GM18526 (cell line): ENCODE results near the gene OOEP.

Experiments
- POLR2A ChIP-seq: IDR thresholded peaks from 3 replicates; pipeline ENCODE4 v1.6.1; 2011; ENCODE audit not compliant: insufficient read length; ENCODE audit errors: extremely low read depth

OOEP gene

DNA sequence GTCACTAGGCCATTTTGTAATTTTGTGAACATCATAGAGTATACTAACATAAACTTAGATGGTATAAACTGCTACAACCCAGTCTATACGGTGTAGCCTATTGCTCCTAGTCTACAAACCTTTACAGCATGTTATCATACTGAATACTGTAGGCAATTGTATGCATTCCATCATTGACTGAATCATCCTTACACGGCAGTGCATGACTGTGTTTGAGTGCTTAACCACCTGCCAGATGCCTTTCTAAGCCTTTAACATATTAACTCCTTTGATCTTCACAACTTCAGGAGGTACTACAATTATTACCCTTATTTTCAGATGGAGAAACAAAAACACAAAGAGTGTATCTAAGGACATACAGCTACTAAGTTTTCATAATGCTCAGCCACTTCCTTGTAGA lies 29.6 kb downstream of the OOEP start:
- TF ChIP-seq POLR2A: no peak

DNA sequence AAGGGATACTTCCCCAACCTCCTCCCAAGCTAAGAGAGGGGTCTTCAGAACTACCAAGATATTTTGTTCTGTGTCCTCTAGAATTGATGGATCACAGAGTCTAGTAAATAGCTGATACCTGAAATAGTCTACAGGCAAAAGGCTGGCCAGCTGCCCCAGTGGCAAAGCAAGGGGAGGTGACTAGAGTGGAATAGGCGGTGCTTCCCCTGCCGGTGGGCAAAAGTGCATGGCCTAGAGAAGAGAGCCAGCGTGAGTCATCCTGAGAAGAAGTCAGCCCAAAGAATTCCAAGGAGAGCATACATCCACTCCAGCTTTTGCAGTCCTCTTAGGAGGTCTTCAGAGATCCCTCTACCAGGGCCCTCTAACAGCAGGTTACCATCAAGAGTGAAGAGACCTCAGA lies 30.4 kb downstream of the OOEP start:
- no peak for TF ChIP-seq POLR2A

DNA sequence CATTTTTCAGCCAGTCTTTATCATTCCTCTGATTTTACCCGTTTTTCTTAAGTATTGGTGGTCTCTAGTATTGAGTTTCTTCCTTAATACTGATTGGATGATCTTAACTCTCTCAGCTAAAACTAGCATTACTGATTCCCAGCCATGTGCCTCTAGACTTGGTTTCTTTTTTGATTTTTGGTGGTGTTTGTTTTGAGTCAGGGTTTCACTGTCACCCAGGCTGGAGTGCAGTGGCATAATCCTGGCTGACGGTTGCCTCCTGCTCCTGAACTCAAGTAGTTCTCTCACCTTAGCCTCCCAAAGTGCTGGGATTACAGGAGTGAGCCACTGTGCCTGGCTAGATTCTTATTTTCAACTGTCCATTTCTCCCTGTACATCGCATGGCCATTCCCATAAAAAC lies 40.5 kb downstream of the OOEP start:
- TF ChIP-seq POLR2A: no peak

DNA sequence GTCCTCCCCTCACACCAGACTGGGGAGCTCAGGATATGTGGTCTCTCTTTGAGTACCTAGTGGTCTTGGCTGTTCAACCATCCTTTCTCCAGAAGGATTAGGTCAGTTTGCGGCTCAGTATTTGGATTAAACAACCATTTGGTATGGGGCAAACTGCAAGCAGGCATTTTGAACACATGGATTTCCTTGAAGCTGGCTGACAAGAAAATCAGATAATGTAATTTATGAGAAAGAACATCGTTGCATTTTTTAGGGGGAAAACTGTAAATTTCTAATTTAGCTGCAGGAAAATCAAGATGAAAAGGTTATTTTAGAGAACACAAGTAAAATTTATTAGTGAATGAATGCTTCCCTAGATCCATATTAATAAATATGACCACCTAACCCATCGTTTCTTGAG lies 40.9 kb downstream of the OOEP start:
- TF ChIP-seq POLR2A: no peak

DNA sequence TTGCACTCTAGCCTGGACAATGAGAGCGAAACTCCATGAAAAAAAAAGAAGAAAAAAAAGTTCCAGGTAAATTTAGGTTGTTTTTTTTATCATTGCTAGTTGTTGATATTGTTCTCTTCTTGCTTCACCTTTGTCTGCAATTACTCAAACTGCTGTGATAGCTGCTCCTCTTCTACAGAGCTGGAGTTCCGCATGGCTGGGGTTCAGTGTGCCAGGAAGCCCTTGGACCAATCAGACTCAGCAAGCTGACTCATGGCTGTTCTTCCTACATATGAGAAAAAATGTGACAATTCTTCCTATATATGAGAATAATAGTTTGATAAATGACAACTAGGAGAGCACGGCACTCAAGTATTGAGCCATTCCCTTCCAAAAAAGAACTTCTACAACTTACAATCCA lies 44.0 kb downstream of the OOEP start:
- TF ChIP-seq POLR2A: no peak

GRCh38 chr6:73323323-73323722 lies 46.4 kb downstream of the OOEP start:
- TF ChIP-seq POLR2A: no peak
